Astrocyte (in vitro differentiated cells and primary cell): ENCODE data around the gene OSBP.

Source experiments
- EZH2 ChIP-seq: IDR thresholded peaks from 2 replicates; pipeline ENCODE4 v1.6.1; 2012; ENCODE audit warnings: mild to moderate bottlenecking, low read length, inconsistent platforms; ENCODE audit not compliant: insufficient read depth
- TF ChIP-seq, protein P1 (sequence below): IDR thresholded peaks from 2 replicates; pipeline ENCODE4 v1.5.1; 2011; ENCODE audit warnings: low read depth, mild to moderate bottlenecking, inconsistent platforms, low read length, moderate library complexity; ENCODE audit not compliant: insufficient read depth

DNA sequence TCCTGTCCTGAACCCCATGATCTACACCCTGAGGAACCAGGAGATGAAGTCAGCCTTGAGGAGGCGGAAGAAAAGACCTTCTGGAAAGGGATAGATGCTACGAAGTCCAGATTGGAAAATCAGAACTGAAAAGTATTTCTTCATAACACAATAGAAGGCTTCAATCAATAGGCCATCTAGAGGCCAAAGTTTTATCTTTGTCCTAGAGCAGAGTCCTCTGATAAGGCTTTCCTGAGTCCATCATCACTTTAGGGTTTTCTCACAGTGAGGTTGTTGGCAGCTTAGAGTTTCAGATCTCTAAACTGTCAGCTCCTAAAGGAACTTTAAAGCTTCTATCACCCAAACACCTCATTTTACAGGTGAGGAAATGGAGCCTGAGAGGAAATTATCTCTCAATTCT lies 83.0 kb downstream of the OSBP start:
- TF ChIP-seq, protein P1, sequence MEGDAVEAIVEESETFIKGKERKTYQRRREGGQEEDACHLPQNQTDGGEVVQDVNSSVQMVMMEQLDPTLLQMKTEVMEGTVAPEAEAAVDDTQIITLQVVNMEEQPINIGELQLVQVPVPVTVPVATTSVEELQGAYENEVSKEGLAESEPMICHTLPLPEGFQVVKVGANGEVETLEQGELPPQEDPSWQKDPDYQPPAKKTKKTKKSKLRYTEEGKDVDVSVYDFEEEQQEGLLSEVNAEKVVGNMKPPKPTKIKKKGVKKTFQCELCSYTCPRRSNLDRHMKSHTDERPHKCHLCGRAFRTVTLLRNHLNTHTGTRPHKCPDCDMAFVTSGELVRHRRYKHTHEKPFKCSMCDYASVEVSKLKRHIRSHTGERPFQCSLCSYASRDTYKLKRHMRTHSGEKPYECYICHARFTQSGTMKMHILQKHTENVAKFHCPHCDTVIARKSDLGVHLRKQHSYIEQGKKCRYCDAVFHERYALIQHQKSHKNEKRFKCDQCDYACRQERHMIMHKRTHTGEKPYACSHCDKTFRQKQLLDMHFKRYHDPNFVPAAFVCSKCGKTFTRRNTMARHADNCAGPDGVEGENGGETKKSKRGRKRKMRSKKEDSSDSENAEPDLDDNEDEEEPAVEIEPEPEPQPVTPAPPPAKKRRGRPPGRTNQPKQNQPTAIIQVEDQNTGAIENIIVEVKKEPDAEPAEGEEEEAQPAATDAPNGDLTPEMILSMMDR: no peak
- TF ChIP-seq EZH2: no peak
